Right atrium auricular region (tissue), 2 donors: Measurements from ENCODE around the gene NCOA4. TPM values are rescaled to one million over a fixed set of nuclear protein-coding genes. Genes with fewer than 3 reads are reported as not detected.

Source experiments
- DNase-seq: peaks from one replicate; pipeline ENCODE4 v3.0.0-alpha.2; 2019; ENCODE audit warnings: low spot score
- H3K27ac ChIP-seq, 2 donors: fragments of 200-600 bp; sonication (generic); 1 replicate in 1 of 2; 2 replicates in 1 of 2; pipeline ENCODE4 v1.5.1; 2016 to 2019
- H3K27me3 ChIP-seq, 2 donors: fragments of 200-600 bp; sonication (generic); one replicate each; pipeline versions ENCODE4 v1.5.1 to v1.6.0; 2017 to 2019
- H3K36me3 ChIP-seq: fragments of 200-600 bp; sonication (generic); one replicate; pipeline ENCODE4 v1.5.1; 2016
- H3K4me1 ChIP-seq, 2 donors: fragments of 200-600 bp; sonication (generic); one replicate each; pipeline versions ENCODE4 v1.5.1 to v1.6.0; 2017 to 2019
- H3K4me3 ChIP-seq, 2 donors: fragments of 200-600 bp; sonication (generic); 1 replicate in 1 of 2; 2 replicates in 1 of 2; pipeline ENCODE4 v1.5.1; 2017 to 2019; ENCODE audit warnings: mild to moderate bottlenecking in 1 of 2, moderate library complexity in 1 of 2
- H3K9me3 ChIP-seq, 2 donors: fragments of 200-600 bp; sonication (generic); one replicate each; pipeline ENCODE4 v1.5.1; 2019
- CTCF ChIP-seq, 2 donors: fragments of 200-600 bp; sonication (generic); IDR thresholded peaks; one replicate each; pipeline ENCODE4 v1.5.1; 2019; ENCODE audit warnings: antibody characterized with exemption in 2 of 2
- total RNA-seq, 2 donors: library from RNA; depleted of rRNA; stranded (reverse); fragments of >200 nt; gene quantifications; one replicate each; pipeline ENCODE4 v1.1.0, GENCODE V29; 2016

The NCOA4 gene
- total RNA-seq, 2 donors from 2014 or later: 155 to 259 TPM

GRCh38 chr10:46035923-46036849, 5.8 kb upstream of the NCOA4 start:
- no peaks in the 10 kb centered on the region for H3K36me3 ChIP-seq
- H3K4me3 ChIP-seq: no peak overlapping the region
- no peak overlapping the region for H3K27ac ChIP-seq
- no peaks in the 10 kb centered on the region for H3K9me3 ChIP-seq
- H3K27me3 ChIP-seq: no peaks in the 10 kb centered on the region
- H3K4me1 ChIP-seq: no peaks in the 10 kb centered on the region
- TF ChIP-seq CTCF (IDR thresholded peaks at IDR 0.05): no peak
- DNase-seq: no peak

GRCh38 chr10:46033602-46034011, 3.2 kb upstream of the NCOA4 start:
- H3K27ac ChIP-seq: no peak overlapping the region
- H3K4me1 ChIP-seq: peaks cover 0 to 12% of the 10 kb centered on the region in 2 donors
- no peaks in the 10 kb centered on the region for H3K36me3 ChIP-seq
- no peaks in the 10 kb centered on the region for H3K9me3 ChIP-seq
- H3K4me3 ChIP-seq: no peak overlapping the region
- no peak for DNase-seq
- no peak for TF ChIP-seq CTCF (IDR thresholded peaks at IDR 0.05)
- H3K27me3 ChIP-seq: no peaks in the 10 kb centered on the region

- no peak for TF ChIP-seq CTCF (IDR thresholded peaks at IDR 0.05)
- no peaks in the 10 kb centered on the region for H3K27me3 ChIP-seq
- DNase-seq: no peak
Observed at GRCh38 chr10:46031648-46032532, 1.5 kb upstream of the NCOA4 start.

GRCh38 chr10:46029461-46030030, 877 bp downstream of the NCOA4 start:
- Histone ChIP-seq H3K4me3 (peak overlapping the region; percentile 60 to 86), H3K36me3 (no peaks in the 10 kb centered on the region), H3K4me1 (peaks cover 0 to 52% of the 10 kb centered on the region in 2 donors), H3K27ac (peak overlapping the region; percentile 88 to 91), H3K27me3 (no peaks in the 10 kb centered on the region), H3K9me3 (no peaks in the 10 kb centered on the region)
- DNase-seq: no peak
- TF ChIP-seq CTCF (IDR thresholded peaks at IDR 0.05): no peak

More at GRCh38 chr10:46031648-46032532, 1.5 kb upstream of the NCOA4 start:
- no peaks in the 10 kb centered on the region for H3K9me3 ChIP-seq
- H3K27ac ChIP-seq: no peak overlapping the region
- H3K4me3 ChIP-seq: no peak overlapping the region
- H3K4me1 ChIP-seq: peaks cover 0 to 29% of the 10 kb centered on the region in 2 donors
- no peaks in the 10 kb centered on the region for H3K36me3 ChIP-seq

- H3K4me1 ChIP-seq: peaks cover 0 to 59% of the 10 kb centered on the region in 2 donors
- no peaks in the 10 kb centered on the region for H3K27me3 ChIP-seq
- no peaks in the 10 kb centered on the region for H3K9me3 ChIP-seq
- no peaks in the 10 kb centered on the region for H3K36me3 ChIP-seq
- no peak for DNase-seq
- peak overlapping the region; percentile 60 to 86 for H3K4me3 ChIP-seq
- peak overlapping the region; percentile 17 to 88 for H3K27ac ChIP-seq
- peak in 1 of 2 donors; percentile 67 for TF ChIP-seq CTCF (IDR thresholded peaks at IDR 0.05)
Observed at GRCh38 chr10:46028584-46029460, 1.6 kb downstream of the NCOA4 start.
